Measurements from ENCODE around the gene SLC35E1.

- TF ChIP-seq CTCF (IDR thresholded peaks at IDR 0.05 in 2 of 3, conservative IDR thresholded peaks at IDR 0.05 in 1 of 3; ENCODE audit: borderline replicate concordance in 1 of 3, insufficient read depth in 1 of 3, low read depth in 2 of 3, low read length in 2 of 3) (no peak), YY1 (IDR thresholded peaks at IDR 0.05; ENCODE audit: extremely low read depth, insufficient replicate concordance, low read depth, low read length) (no peak), EZH2phosphoT487 (IDR thresholded peaks at IDR 0.05; ENCODE audit: borderline replicate concordance) (no peak), SRF (IDR thresholded peaks at IDR 0.05; ENCODE audit: low read depth) (no peak), FOSL1 (IDR thresholded peaks at IDR 0.05; ENCODE audit: low read depth) (no peak), POLR2AphosphoS5 (IDR thresholded peaks at IDR 0.05; ENCODE audit: low read depth, low read length) (no peak), TCF7L2 (IDR thresholded peaks at IDR 0.05; ENCODE audit: borderline replicate concordance, extremely low read depth, insufficient read depth, insufficient read length) (no peak), SIN3A (IDR thresholded peaks at IDR 0.05; ENCODE audit: low read depth) (no peak), POLR2A (IDR thresholded peaks at IDR 0.05; ENCODE audit: borderline replicate concordance, extremely low read depth, insufficient read depth, insufficient read length) (no peak), ZFX (IDR thresholded peaks at IDR 0.05) (no peak), EGR1 (IDR thresholded peaks at IDR 0.05; ENCODE audit: low read depth) (no peak)
Observed at GRCh38 chr19:16520074-16520973, 51.9 kb downstream of the SLC35E1 start.
